Tibial artery (tissue), 4 donors: ENCODE measurements around the gene RPTOR.
"Not testable (repeated sequence)": the region's sequence is repeated elsewhere in the genome, so short reads cannot be mapped to it uniquely, and the experiment has no call there.

ENCODE experiments used
- DNase-seq, 2 donors: peaks; one replicate each; pipeline ENCODE4 v3.0.0-alpha.2; 2019
- H3K27ac ChIP-seq, 2 donors: fragments of 200-600 bp; sonication (generic) in 1 of 2; 1 replicate in 1 of 2; 2 replicates in 1 of 2; pipeline ENCODE4 v1.5.1; 2018 to 2019; ENCODE audit warnings: mild to moderate bottlenecking in 1 of 2
- H3K27me3 ChIP-seq, 2 donors: fragments of 200-600 bp; sonication (generic) in 1 of 2; one replicate each; pipeline versions ENCODE4 v1.5.1 to v1.6.0; 2016 to 2019
- H3K36me3 ChIP-seq, 3 donors: fragments of 200-600 bp; sonication (generic) in 2 of 3; one replicate each; pipeline ENCODE4 v1.5.1; 2016 to 2019; ENCODE audit warnings: mild to moderate bottlenecking in 2 of 3
- H3K4me1 ChIP-seq, 4 donors: fragments of 200-600 bp; sonication (generic) in 2 of 4; 1 replicate in 3 of 4; 2 replicates in 1 of 4; pipeline ENCODE4 v1.5.1; 2016 to 2019
- H3K4me3 ChIP-seq, 2 donors: fragments of 200-600 bp; sonication (generic) in 1 of 2; 1 replicate in 1 of 2; 2 replicates in 1 of 2; pipeline ENCODE4 v1.5.1; 2018 to 2019; ENCODE audit warnings: mild to moderate bottlenecking in 2 of 2
- H3K9me3 ChIP-seq, 3 donors: fragments of 200-600 bp; sonication (generic) in 1 of 3; one replicate each; pipeline ENCODE4 v1.5.1; 2016 to 2019
- CTCF ChIP-seq, 2 experiments: fragments of 200-600 bp in 1 of 2; fragments of 450-650 bp in 1 of 2; IDR thresholded peaks; one replicate each; pipeline ENCODE4 v1.5.1; 2017 to 2019; ENCODE audit warnings: antibody characterized with exemption in 2 of 2, mild to moderate bottlenecking in 1 of 2, moderate library complexity in 1 of 2
- intact Hi-C: fragments of 100-400 bp; cut with DNase I; formaldehyde crosslinking; loops from one replicate; pipeline ENCODE4 v1.15.0; 2023; ENCODE audit warnings: low total_unique reads

RPTOR gene

GRCh38 chr17:80738987-80739730 is 194.5 kb downstream of the RPTOR start:
- Histone ChIP-seq H3K27ac (no peak overlapping the region), H3K27me3 (no peaks in the 10 kb centered on the region), H3K36me3 (peaks cover 0 to 20% (median 0%) of the 10 kb centered on the region in 3 donors), H3K4me1 (no peaks in the 10 kb centered on the region), H3K4me3 (no peak overlapping the region), H3K9me3 (no peaks in the 10 kb centered on the region)
- no peak for DNase-seq
- no peak for TF ChIP-seq CTCF (IDR thresholded peaks at IDR 0.05)
- intact Hi-C loops, result no loop called here

GRCh38 chr17:80740141-80740540 is 195.5 kb downstream of the RPTOR start:
- Histone ChIP-seq H3K4me3 (no peak overlapping the region), H3K36me3 (peaks cover 0 to 10% (median 0%) of the 10 kb centered on the region in 3 donors), H3K27ac (no peak overlapping the region), H3K9me3 (no peaks in the 10 kb centered on the region), H3K4me1 (no peaks in the 10 kb centered on the region), H3K27me3 (no peaks in the 10 kb centered on the region)
- no peak for TF ChIP-seq CTCF (IDR thresholded peaks at IDR 0.05)
- intact Hi-C loops, result no loop called here
- DNase-seq, result no peak

GRCh38 chr17:80742091-80742490 is 197.5 kb downstream of the RPTOR start:
- Histone ChIP-seq H3K4me1 (no peaks in the 10 kb centered on the region), H3K9me3 (no peaks in the 10 kb centered on the region), H3K4me3 (no peak overlapping the region), H3K36me3 (peaks cover 0 to 8% (median 0%) of the 10 kb centered on the region in 3 donors), H3K27me3 (no peaks in the 10 kb centered on the region), H3K27ac (no peak overlapping the region)
- DNase-seq, result no peak
- intact Hi-C loops, result no loop called here
- TF ChIP-seq CTCF (IDR thresholded peaks at IDR 0.05), result no peak

GRCh38 chr17:80742581-80743180 is 198.0 kb downstream of the RPTOR start:
- intact Hi-C loops, result no loop called here
- no peak overlapping the region for H3K27ac ChIP-seq
- no peak for DNase-seq
- H3K36me3 ChIP-seq, result peaks cover 0 to 4% (median 0%) of the 10 kb centered on the region in 3 donors
- no peaks in the 10 kb centered on the region for H3K27me3 ChIP-seq
- no peaks in the 10 kb centered on the region for H3K9me3 ChIP-seq
- no peaks in the 10 kb centered on the region for H3K4me1 ChIP-seq
- no peak for TF ChIP-seq CTCF (IDR thresholded peaks at IDR 0.05)
- no peak overlapping the region for H3K4me3 ChIP-seq

GRCh38 chr17:80743181-80743771 is 198.6 kb downstream of the RPTOR start:
- H3K27ac ChIP-seq, result no peak overlapping the region
- no peaks in the 10 kb centered on the region for H3K27me3 ChIP-seq
- no peaks in the 10 kb centered on the region for H3K9me3 ChIP-seq
- H3K36me3 ChIP-seq, result peaks cover 0 to 4% (median 0%) of the 10 kb centered on the region in 3 donors
- intact Hi-C loops, result no loop called here
- no peak for TF ChIP-seq CTCF (IDR thresholded peaks at IDR 0.05)
- no peak overlapping the region for H3K4me3 ChIP-seq
- no peaks in the 10 kb centered on the region for H3K4me1 ChIP-seq
- no peak for DNase-seq

GRCh38 chr17:80743973-80744372 is 199.3 kb downstream of the RPTOR start:
- H3K36me3 ChIP-seq, H3K27me3 ChIP-seq, H3K9me3 ChIP-seq, intact Hi-C loops, DNase-seq, H3K4me3 ChIP-seq, H3K4me1 ChIP-seq, H3K27ac ChIP-seq: not testable (repeated sequence)

- H3K4me3 ChIP-seq, H3K27me3 ChIP-seq, H3K4me1 ChIP-seq, DNase-seq, intact Hi-C loops, H3K9me3 ChIP-seq, H3K36me3 ChIP-seq, H3K27ac ChIP-seq: not testable (repeated sequence)
Observed at GRCh38 chr17:80744725-80745124, 200.1 kb downstream of the RPTOR start.
